GM18909 (cell line): ENCODE data around the gene GALR3.
"Not testable (repeated sequence)": the region's sequence is repeated elsewhere in the genome, so short reads cannot be mapped to it uniquely, and the experiment has no call there.

Experiments
- ATAC-seq: cut with Tn5 transposase; IDR thresholded peaks from one replicate; pipeline ENCODE4 v1.9.1; 2021; ENCODE audit warnings: mild to moderate bottlenecking; ENCODE audit not compliant: unreplicated experiment, poor library complexity

GALR3 gene

GRCh38 chr22:37823134-37823985, at the start of gene GALR3:
Gene GALR3, plus strand, starts transcription at chr22:37823382. Its CDS starts 25 bp downstream, at chr22:37823407.
- no peak for ATAC-seq

GRCh38 chr22:37774728-37775127, 48.5 kb upstream of the GALR3 start:
- no peak for ATAC-seq

GRCh38 chr22:37775785-37776638, 47.2 kb upstream of the GALR3 start:
- ATAC-seq, result no peak

- no peak for ATAC-seq
Observed at GRCh38 chr22:37776639-37777005, 46.6 kb upstream of the GALR3 start.

GRCh38 chr22:37777122-37777687, 46.0 kb upstream of the GALR3 start:
- no peak for ATAC-seq

GRCh38 chr22:37778370-37779009, 44.7 kb upstream of the GALR3 start:
- no peak for ATAC-seq

GRCh38 chr22:37781434-37782059, 41.6 kb upstream of the GALR3 start:
- ATAC-seq, result no peak

GRCh38 chr22:37782340-37783168, 40.6 kb upstream of the GALR3 start:
- no peak for ATAC-seq

- no peak for ATAC-seq
Observed at GRCh38 chr22:37784829-37785495, 38.2 kb upstream of the GALR3 start.

GRCh38 chr22:37790234-37790633, 32.9 kb upstream of the GALR3 start:
- no peak for ATAC-seq

- ATAC-seq, result no peak
Observed at GRCh38 chr22:37792494-37792893, 30.7 kb upstream of the GALR3 start.

- ATAC-seq, result no peak
Observed at GRCh38 chr22:37794376-37794775, 28.8 kb upstream of the GALR3 start.

- ATAC-seq, result no peak
Observed at GRCh38 chr22:37796079-37796478, 27.1 kb upstream of the GALR3 start.

- ATAC-seq, result not testable (repeated sequence)
Observed at GRCh38 chr22:37797259-37797658, 25.9 kb upstream of the GALR3 start.

GRCh38 chr22:37797874-37798500, 25.2 kb upstream of the GALR3 start:
- no peak for ATAC-seq

- not testable (repeated sequence) for ATAC-seq
Observed at GRCh38 chr22:37799979-37800378, 23.2 kb upstream of the GALR3 start.

GRCh38 chr22:37801946-37802309, 21.3 kb upstream of the GALR3 start:
- ATAC-seq, result no peak
